HG03571 (cell line): ENCODE measurements around the gene ENG.

Experiments used
- ATAC-seq: cut with Tn5 transposase; IDR thresholded peaks from one replicate; pipeline ENCODE4 v1.9.1; 2021; ENCODE audit not compliant: unreplicated experiment

The ENG gene

GRCh38 chr9:127778280-127779135 is 76.0 kb downstream of the ENG start, which contains the start of gene SH2D3C:
TSS of gene SH2D3C (minus strand) at chr9:127778666. CDS start at chr9:127778627, 39 bp downstream.
- no peak for ATAC-seq

- ATAC-seq: no peak
Measured at GRCh38 chr9:127777368-127777980, 77.0 kb downstream of the ENG start.

GRCh38 chr9:127776924-127777289 is 77.6 kb downstream of the ENG start:
- no peak for ATAC-seq

- no peak for ATAC-seq
Measured at GRCh38 chr9:127776195-127776923, 78.1 kb downstream of the ENG start.

- no peak for ATAC-seq
Measured at GRCh38 chr9:127773981-127774380, 80.5 kb downstream of the ENG start.

- ATAC-seq: no peak
Measured at GRCh38 chr9:127773272-127773671, 81.2 kb downstream of the ENG start.

- no peak for ATAC-seq
Measured at GRCh38 chr9:127772603-127773002, 81.9 kb downstream of the ENG start.

- ATAC-seq: no peak
Measured at GRCh38 chr9:127771570-127772189, 82.8 kb downstream of the ENG start.

- peak; percentile 83 for ATAC-seq
Measured at GRCh38 chr9:127770905-127771569, 83.4 kb downstream of the ENG start.

GRCh38 chr9:127770583-127770904 is 83.9 kb downstream of the ENG start:
- ATAC-seq: no peak

GRCh38 chr9:127769929-127770582 is 84.4 kb downstream of the ENG start:
- ATAC-seq: no peak

GRCh38 chr9:127769101-127769500 is 85.4 kb downstream of the ENG start:
- no peak for ATAC-seq

GRCh38 chr9:127768698-127769097 is 85.8 kb downstream of the ENG start:
- no peak for ATAC-seq

- ATAC-seq: no peak
Measured at GRCh38 chr9:127767909-127768331, 86.5 kb downstream of the ENG start.

- no peak for ATAC-seq
Measured at GRCh38 chr9:127767410-127767809, 87.0 kb downstream of the ENG start.

- no peak for ATAC-seq
Measured at GRCh38 chr9:127765418-127765817, 89.0 kb downstream of the ENG start.
